Measurements from ENCODE around the gene TMEM198. TPM values are rescaled to one million over a fixed set of nuclear protein-coding genes. Genes with fewer than 3 reads are reported as not detected.

The TMEM198 gene
- total and polyA plus RNA-seq, 9 of the 15 experiments (the other 6 are each of a cell fraction or from before 2014, with no cell fraction given): 0.03 to 3.8 (median 1.0) TPM

DNA sequence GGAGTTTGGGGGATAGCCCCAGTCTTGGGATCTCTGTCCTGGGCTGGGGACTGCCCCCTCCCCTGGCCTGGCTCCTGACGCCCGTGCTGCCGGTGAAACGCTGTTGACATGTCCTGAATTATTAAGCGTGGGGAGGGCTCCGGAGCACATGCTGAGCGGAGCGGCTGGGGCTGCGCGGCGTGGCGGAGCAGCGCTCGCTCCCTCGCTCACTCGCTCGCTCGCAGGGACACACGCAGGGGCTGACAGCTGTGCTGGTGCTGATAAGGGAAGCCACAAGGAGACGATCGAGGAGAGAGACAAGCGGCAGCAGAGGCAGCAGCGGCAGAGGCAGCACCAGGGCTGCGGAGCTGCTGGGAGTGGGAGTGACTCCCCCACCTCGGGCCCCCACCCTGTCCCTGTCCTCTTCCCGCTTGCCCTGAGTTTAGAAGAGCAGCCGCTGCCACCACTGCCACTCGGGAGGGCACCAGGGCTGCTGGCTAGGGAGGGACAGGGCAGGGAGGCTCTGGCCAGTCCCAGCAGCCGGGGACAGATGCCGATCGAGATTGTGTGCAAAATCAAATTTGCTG, 29.5 kb upstream of the TMEM198 start, which contains the start of gene ASIC4 (continued):
- TF ChIP-seq PRDM10 (IDR thresholded peaks at IDR 0.05; ENCODE audit: partially characterized antibody) (peak; percentile 28), SRSF1 (IDR thresholded peaks at IDR 0.05; ENCODE audit: low read depth, low read length) (no peak), FOXA1 (IDR thresholded peaks at IDR 0.05; ENCODE audit: borderline replicate concordance) (no peak), TCF7 (IDR thresholded peaks at IDR 0.05; ENCODE audit: borderline replicate concordance) (no peak; the same call in 1 of the 2 replicates), HNRNPUL1 (IDR thresholded peaks at IDR 0.05; ENCODE audit: low read length) (no peak), CBFB (CRISPR knock-in tag; IDR thresholded peaks at IDR 0.05) (no peak), MIER1 (IDR thresholded peaks at IDR 0.05; ENCODE audit: low read depth) (no peak), HEY1 (CRISPR knock-in tag; IDR thresholded peaks at IDR 0.05; ENCODE audit: borderline replicate concordance) (peak; percentile 81; the same call in 1 of the 2 replicates), ZNF239 (CRISPR knock-in tag; IDR thresholded peaks at IDR 0.05) (peak; percentile 39; the same call in 1 of the 2 replicates), JUN (IDR thresholded peaks at IDR 0.05; ENCODE audit: borderline replicate concordance, low read depth, low read length) (no peak), JUN (CRISPR knock-in tag; IDR thresholded peaks at IDR 0.05; ENCODE audit: borderline replicate concordance) (no peak), ERF (CRISPR knock-in tag; IDR thresholded peaks at IDR 0.05) (peak; percentile 57; the same call in 1 of the 2 replicates), SMAD3 (CRISPR knock-in tag; conservative IDR thresholded peaks at IDR 0.05) (peak; percentile 83; the same call in 1 of the 2 replicates), NKRF (IDR thresholded peaks at IDR 0.05; ENCODE audit: borderline replicate concordance) (peak; percentile 51; the same call in 1 of the 2 replicates), TEAD2 (tag; IDR thresholded peaks at IDR 0.05) (no peak), ZNF785 (CRISPR knock-in tag; IDR thresholded peaks at IDR 0.05) (no peak), CREBBP (IDR thresholded peaks at IDR 0.05; ENCODE audit: low read depth, low read length) (no peak), ZBTB43 (CRISPR knock-in tag; IDR thresholded peaks at IDR 0.05) (no peak), POLR2G (IDR thresholded peaks at IDR 0.05; ENCODE audit: low read depth, low read length) (peak; percentile 81), HCFC1 (IDR thresholded peaks at IDR 0.05; ENCODE audit: low read depth, low read length) (no peak), PHB2 (IDR thresholded peaks at IDR 0.05; ENCODE audit: low read depth) (peak; percentile 67; the same call in 1 of the 2 replicates)
- TF ChIP-seq, protein P1, sequence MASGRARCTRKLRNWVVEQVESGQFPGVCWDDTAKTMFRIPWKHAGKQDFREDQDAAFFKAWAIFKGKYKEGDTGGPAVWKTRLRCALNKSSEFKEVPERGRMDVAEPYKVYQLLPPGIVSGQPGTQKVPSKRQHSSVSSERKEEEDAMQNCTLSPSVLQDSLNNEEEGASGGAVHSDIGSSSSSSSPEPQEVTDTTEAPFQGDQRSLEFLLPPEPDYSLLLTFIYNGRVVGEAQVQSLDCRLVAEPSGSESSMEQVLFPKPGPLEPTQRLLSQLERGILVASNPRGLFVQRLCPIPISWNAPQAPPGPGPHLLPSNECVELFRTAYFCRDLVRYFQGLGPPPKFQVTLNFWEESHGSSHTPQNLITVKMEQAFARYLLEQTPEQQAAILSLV (tag; IDR thresholded peaks at IDR 0.05): no peak

Measured in K562 (cell line).